GM12878 (cell line): ENCODE data around the gene CAVIN4.

Experiments used
- ATF3 ChIP-seq: IDR thresholded peaks from 2 replicates; pipeline ENCODE4 v1.6.1; 2011; ENCODE audit warnings: low read depth, mild to moderate bottlenecking, low read length, moderate library complexity, borderline replicate concordance; ENCODE audit errors: extremely low read depth
- BHLHE40 ChIP-seq, 2 experiments: fragments of 450-650 bp in 1 of 2; IDR thresholded peaks; 2 replicates each; pipeline ENCODE4 v1.6.1; 2011 to 2017; ENCODE audit warnings: low read depth in 2 of 2, borderline replicate concordance in 1 of 2, improper control_type of control experiment in 1 of 2, low read length in 1 of 2, mild to moderate bottlenecking in 1 of 2
- CTCF ChIP-seq, 3 experiments: IDR thresholded peaks in 2 of 3; conservative IDR thresholded peaks in 1 of 3; 2 replicates each; pipeline ENCODE4 v1.5.1; 2011; ENCODE audit warnings: low read depth in 3 of 3, low read length in 3 of 3, mild to moderate bottlenecking in 3 of 3, control low read depth in 2 of 3, moderate library complexity in 2 of 3, inconsistent platforms in 1 of 3, mixed read lengths in 1 of 3; ENCODE audit not compliant: control insufficient read depth in 2 of 3, insufficient read depth in 1 of 3; ENCODE audit errors: extremely low read depth in 1 of 3
- EZH2 ChIP-seq: IDR thresholded peaks from 2 replicates; pipeline ENCODE4 v1.6.1; 2012; ENCODE audit warnings: low read depth, mild to moderate bottlenecking, control low read depth, inconsistent platforms, low read length, borderline replicate concordance; ENCODE audit not compliant: control insufficient read depth
- JUND ChIP-seq: IDR thresholded peaks from 2 replicates; pipeline ENCODE4 v1.6.1; 2012; ENCODE audit warnings: low read depth, mild to moderate bottlenecking, low read length, improper control_type of control experiment, moderate library complexity
- NR2C2 ChIP-seq: IDR thresholded peaks from 2 replicates; pipeline ENCODE4 v1.6.1; 2011; ENCODE audit warnings: borderline replicate concordance, low read depth; ENCODE audit not compliant: control insufficient read depth, insufficient read length
- POLR2A ChIP-seq: IDR thresholded peaks from 2 replicates; pipeline ENCODE4 v1.6.1; 2011; ENCODE audit warnings: low read depth, mild to moderate bottlenecking, low read length
- POLR2AphosphoS5 ChIP-seq: IDR thresholded peaks from 2 replicates; pipeline ENCODE4 v1.6.1; 2011; ENCODE audit warnings: mild to moderate bottlenecking, low read length, inconsistent platforms
- SIN3A ChIP-seq: IDR thresholded peaks from 2 replicates; pipeline ENCODE4 v1.6.1; 2012; ENCODE audit warnings: low read depth, low read length, improper control_type of control experiment
- TAF1 ChIP-seq: IDR thresholded peaks from 2 replicates; pipeline ENCODE4 v1.6.1; 2011; ENCODE audit warnings: mild to moderate bottlenecking, low read depth, low read length, borderline replicate concordance

- TF ChIP-seq ATF3 (no peak), BHLHE40 (IDR thresholded peaks at IDR 0.05; ENCODE audit: borderline replicate concordance in 1 of 2, low read depth in 2 of 2, low read length in 1 of 2) (no peak), POLR2AphosphoS5 (no peak), POLR2A (no peak), EZH2 (no peak), CTCF (IDR thresholded peaks at IDR 0.05 in 2 of 3, conservative IDR thresholded peaks at IDR 0.05 in 1 of 3; ENCODE audit: control insufficient read depth in 2 of 3, extremely low read depth in 1 of 3, insufficient read depth in 1 of 3, low read depth in 3 of 3, low read length in 3 of 3) (no peak), SIN3A (no peak), TAF1 (no peak), NR2C2 (no peak), JUND (no peak)
Measured at GRCh38 chr9:100580257-100580656, 2.4 kb downstream of the CAVIN4 start.
